ENCODE data around the gene C11orf42. TPM values are rescaled to one million over a fixed set of nuclear protein-coding genes. Genes with fewer than 3 reads are reported as not detected.

The C11orf42 gene
- total and polyA plus RNA-seq, 2 donors (not counting 1 experiment from before 2014, with no cell fraction given) = not detected

DNA sequence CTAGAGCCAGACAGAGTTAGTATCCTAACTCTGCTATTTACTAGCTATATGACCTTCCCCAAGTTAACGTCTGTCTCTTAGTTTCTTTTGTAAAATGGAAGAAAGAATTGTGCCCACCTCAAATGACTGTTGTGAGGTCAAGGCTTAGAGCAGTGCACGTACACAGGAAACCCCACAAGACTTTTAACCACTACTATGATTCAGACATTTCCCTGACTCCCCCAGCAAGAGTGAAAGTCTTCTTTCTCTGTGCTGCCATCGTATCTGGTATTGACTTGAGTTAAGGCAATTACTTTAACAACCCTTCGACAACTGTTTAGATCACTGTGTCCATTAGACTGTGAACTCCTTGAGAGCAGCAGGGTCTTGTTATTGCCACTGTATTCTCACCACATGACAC lies 9.0 kb upstream of the C11orf42 start:
- H3K27me3 Mint-ChIP-seq = no peaks in the 10 kb centered on the region
- H2AFZ ChIP-seq (ENCODE audit: insufficient read depth, low read depth, low read length, poor library complexity, severe bottlenecking) = no peak overlapping the region
- WGBS (ENCODE audit: insufficient coverage) = no CpG with 5 or more reads among the region's 4 CpGs
- no peaks in the 10 kb centered on the region for H3K4me1 ChIP-seq (ENCODE audit: control insufficient read depth in 2 of 2, insufficient read depth in 2 of 2, low read length in 2 of 2)
- no peak overlapping the region for H3K4me3 ChIP-seq (ENCODE audit: control extremely low read depth in 1 of 5, extremely low read depth in 1 of 5, insufficient read depth in 1 of 5, low read depth in 2 of 5, low read length in 4 of 5)
- no peaks in the 10 kb centered on the region for H3K36me3 ChIP-seq (replicated peaks in 1 of 2; ENCODE audit: control extremely low read depth in 1 of 2, control insufficient read depth in 1 of 2, extremely low read depth in 1 of 2, insufficient read depth in 2 of 2, low read length in 1 of 2)
- no peaks in the 10 kb centered on the region for H3K9me3 Mint-ChIP-seq (ENCODE audit: insufficient read depth)
- CTCF ChIA-PET = no interaction called here
- no peak overlapping the region for H3K9ac ChIP-seq (ENCODE audit: low read length)
- no peak overlapping the region for H3K27ac Mint-ChIP-seq
- intact Hi-C loops (cut with micrococcal nuclease) = no loop called here
- TF ChIP-seq, protein P1, sequence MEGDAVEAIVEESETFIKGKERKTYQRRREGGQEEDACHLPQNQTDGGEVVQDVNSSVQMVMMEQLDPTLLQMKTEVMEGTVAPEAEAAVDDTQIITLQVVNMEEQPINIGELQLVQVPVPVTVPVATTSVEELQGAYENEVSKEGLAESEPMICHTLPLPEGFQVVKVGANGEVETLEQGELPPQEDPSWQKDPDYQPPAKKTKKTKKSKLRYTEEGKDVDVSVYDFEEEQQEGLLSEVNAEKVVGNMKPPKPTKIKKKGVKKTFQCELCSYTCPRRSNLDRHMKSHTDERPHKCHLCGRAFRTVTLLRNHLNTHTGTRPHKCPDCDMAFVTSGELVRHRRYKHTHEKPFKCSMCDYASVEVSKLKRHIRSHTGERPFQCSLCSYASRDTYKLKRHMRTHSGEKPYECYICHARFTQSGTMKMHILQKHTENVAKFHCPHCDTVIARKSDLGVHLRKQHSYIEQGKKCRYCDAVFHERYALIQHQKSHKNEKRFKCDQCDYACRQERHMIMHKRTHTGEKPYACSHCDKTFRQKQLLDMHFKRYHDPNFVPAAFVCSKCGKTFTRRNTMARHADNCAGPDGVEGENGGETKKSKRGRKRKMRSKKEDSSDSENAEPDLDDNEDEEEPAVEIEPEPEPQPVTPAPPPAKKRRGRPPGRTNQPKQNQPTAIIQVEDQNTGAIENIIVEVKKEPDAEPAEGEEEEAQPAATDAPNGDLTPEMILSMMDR (IDR thresholded peaks at IDR 0.05) = no peak
- no peak for TF ChIP-seq EZH2 (IDR thresholded peaks at IDR 0.05; ENCODE audit: borderline replicate concordance, insufficient read depth, low read depth, low read length, poor library complexity, severe bottlenecking)
- no peak for DNase-seq
- H3K79me2 ChIP-seq (ENCODE audit: control insufficient read depth, insufficient read depth, low read length) = no peaks in the 10 kb centered on the region
- no peak for ATAC-seq (ENCODE audit: low read depth)
- H3K4me3 Mint-ChIP-seq = no peak overlapping the region
- H3K9me3 ChIP-seq (ENCODE audit: control extremely low read depth in 1 of 3, control insufficient read depth in 2 of 3, insufficient read depth in 1 of 3, low read length in 2 of 3) = no peaks in the 10 kb centered on the region
- no peaks in the 10 kb centered on the region for H4K20me1 ChIP-seq (ENCODE audit: control insufficient read depth, insufficient read depth, low read length, poor library complexity, severe bottlenecking)
- H3K27me3 ChIP-seq (replicated peaks in 1 of 4; ENCODE audit: control extremely low read depth in 1 of 4, control insufficient read depth in 3 of 4, insufficient read depth in 4 of 4, low read length in 3 of 4) = no peaks in the 10 kb centered on the region
- H3K4me2 ChIP-seq (replicated peaks; ENCODE audit: low read depth, low read length, poor library complexity, severe bottlenecking) = no peak overlapping the region
- POLR2A ChIA-PET = no interaction called here
- H3K27ac ChIP-seq (ENCODE audit: low read length in 2 of 2) = no peak overlapping the region
- H3K4me1 Mint-ChIP-seq = no peaks in the 10 kb centered on the region

DNA sequence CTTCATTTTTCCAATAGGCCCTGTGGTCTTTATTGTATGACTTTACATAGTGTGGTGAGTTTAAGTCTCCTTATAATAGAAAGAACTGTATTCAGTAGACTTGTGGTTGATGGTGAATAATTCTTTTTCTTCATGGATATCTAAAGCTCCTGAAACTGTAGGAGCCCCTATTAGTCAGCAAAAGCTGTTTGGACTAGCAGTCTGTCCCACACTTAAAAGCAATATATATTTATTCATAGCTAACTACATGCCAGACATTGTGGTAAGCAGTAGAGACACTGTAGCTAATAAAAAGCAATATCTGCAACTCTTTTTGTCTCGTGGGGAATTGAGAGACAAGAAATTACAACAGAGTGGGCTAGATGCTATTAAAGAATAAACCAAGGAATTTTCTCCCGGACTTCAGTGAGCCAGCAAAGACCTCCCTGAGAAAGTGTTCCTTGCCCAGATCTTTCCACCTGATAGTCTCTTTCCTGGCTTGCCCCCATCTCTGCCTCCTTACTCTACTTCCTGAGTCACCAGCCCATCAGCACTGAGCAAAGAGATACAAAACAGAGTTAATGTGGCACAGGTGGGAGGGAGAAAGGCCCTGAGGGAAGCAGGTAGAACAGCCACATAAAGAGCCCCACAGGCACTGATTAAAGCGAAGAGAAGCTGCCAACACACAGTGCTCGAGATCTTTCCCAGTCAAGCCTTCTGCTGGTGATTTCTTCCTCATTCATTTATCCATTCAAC lies 7.7 kb upstream of the C11orf42 start:
- Mint-ChIP-seq H3K27ac (no peak overlapping the region), H3K27me3 (no peaks in the 10 kb centered on the region), H3K4me3 (no peak overlapping the region), H3K4me1 (no peaks in the 10 kb centered on the region), H3K9me3 (ENCODE audit: insufficient read depth) (no peaks in the 10 kb centered on the region)
- H3K27ac ChIP-seq (ENCODE audit: low read length in 2 of 2) = no peak overlapping the region
- intact Hi-C loops (cut with micrococcal nuclease) = no loop called here
- DNase-seq (no peak), ATAC-seq (ENCODE audit: low read depth) (no peak)
- WGBS (ENCODE audit: insufficient coverage) = 84% methylated on average over 3 of the region's 4 CpGs
- no peaks in the 10 kb centered on the region for H3K27me3 ChIP-seq (replicated peaks in 1 of 4; ENCODE audit: control extremely low read depth in 1 of 4, control insufficient read depth in 3 of 4, insufficient read depth in 4 of 4, low read length in 3 of 4)
- no peaks in the 10 kb centered on the region for H3K9me3 ChIP-seq (ENCODE audit: control extremely low read depth in 1 of 3, control insufficient read depth in 2 of 3, insufficient read depth in 1 of 3, low read length in 2 of 3)
- no peaks in the 10 kb centered on the region for H3K36me3 ChIP-seq (replicated peaks in 1 of 2; ENCODE audit: control extremely low read depth in 1 of 2, control insufficient read depth in 1 of 2, extremely low read depth in 1 of 2, insufficient read depth in 2 of 2, low read length in 1 of 2)
- H3K4me1 ChIP-seq (ENCODE audit: control insufficient read depth in 2 of 2, insufficient read depth in 2 of 2, low read length in 2 of 2) = no peaks in the 10 kb centered on the region
- no peak overlapping the region for H3K9ac ChIP-seq (ENCODE audit: low read length)
- ChIA-PET POLR2A (no interaction called here), CTCF (no interaction called here)
- no peak overlapping the region for H2AFZ ChIP-seq (ENCODE audit: insufficient read depth, low read depth, low read length, poor library complexity, severe bottlenecking)
- TF ChIP-seq, protein P1 (IDR thresholded peaks at IDR 0.05) = no peak
- no peak for TF ChIP-seq EZH2 (IDR thresholded peaks at IDR 0.05; ENCODE audit: borderline replicate concordance, insufficient read depth, low read depth, low read length, poor library complexity, severe bottlenecking)
- H3K4me3 ChIP-seq (ENCODE audit: control extremely low read depth in 1 of 5, extremely low read depth in 1 of 5, insufficient read depth in 1 of 5, low read depth in 2 of 5, low read length in 4 of 5) = no peak overlapping the region
- H3K79me2 ChIP-seq (ENCODE audit: control insufficient read depth, insufficient read depth, low read length) = no peaks in the 10 kb centered on the region
- no peak overlapping the region for H3K4me2 ChIP-seq (replicated peaks; ENCODE audit: low read depth, low read length, poor library complexity, severe bottlenecking)
- no peaks in the 10 kb centered on the region for H4K20me1 ChIP-seq (ENCODE audit: control insufficient read depth, insufficient read depth, low read length, poor library complexity, severe bottlenecking)

Measured in B cell (primary cell).